Neural cell (in vitro differentiated cells): ENCODE measurements around the gene IFI44. TPM values are rescaled to one million over a fixed set of nuclear protein-coding genes. Genes with fewer than 3 reads are reported as not detected.

Experiments
- H2AFZ ChIP-seq: fragments of 200-600, 300-800 bp; sonication (generic), shearing (Covaris generic); 2 replicates; pipeline ENCODE4 v1.6.0; 2014; ENCODE audit warnings: low read depth, mild to moderate bottlenecking, antibody characterized with exemption, low read length, moderate library complexity
- H3F3A ChIP-seq: fragments of 200-600 bp; shearing (Covaris generic); 2 replicates; pipeline ENCODE4 v1.6.1; 2016; ENCODE audit warnings: mild to moderate bottlenecking, moderate library complexity, mixed read lengths, antibody characterized with exemption, low read length; ENCODE audit not compliant: insufficient read depth, poor library complexity, severe bottlenecking
- H3K27ac ChIP-seq: fragments of 200-600, 300-800 bp; sonication (generic), shearing (Covaris generic); 2 replicates; pipeline ENCODE4 v1.5.1; 2014; ENCODE audit warnings: mild to moderate bottlenecking, low read length, moderate library complexity
- H3K27me3 ChIP-seq: fragments of 300-800, 200-600 bp; sonication (generic), shearing (Covaris generic); 2 replicates; pipeline ENCODE4 v1.6.0; 2014; ENCODE audit warnings: mild to moderate bottlenecking, low read depth, low read length, moderate library complexity; ENCODE audit not compliant: insufficient read depth
- H3K36me3 ChIP-seq: fragments of 300-800, 200-600 bp; sonication (generic), shearing (Covaris generic); 2 replicates; pipeline ENCODE4 v1.5.1; 2014; ENCODE audit warnings: mild to moderate bottlenecking, antibody characterized with exemption, low read length, moderate library complexity; ENCODE audit not compliant: insufficient read depth
- H3K4me2 ChIP-seq: fragments of 300-800, 200-600 bp; sonication (generic), shearing (Covaris generic); 2 replicates; pipeline ENCODE4 v1.6.0; 2014; ENCODE audit warnings: mild to moderate bottlenecking, low read length
- H3K4me3 ChIP-seq: fragments of 300-800, 200-600 bp; sonication (generic), shearing (Covaris generic); 2 replicates; pipeline ENCODE4 v1.5.1; 2014; ENCODE audit warnings: mild to moderate bottlenecking, low read length, moderate library complexity
- H3K79me2 ChIP-seq: fragments of 200-600 bp; shearing (Covaris generic); replicated peaks from 2 replicates; pipeline ENCODE4 v1.6.0; 2014; ENCODE audit warnings: mild to moderate bottlenecking, low read length, moderate library complexity; ENCODE audit not compliant: insufficient read depth
- H3K9ac ChIP-seq: fragments of 300-800, 200-600 bp; sonication (generic), shearing (Covaris generic); 2 replicates; pipeline ENCODE4 v1.6.1; 2016; ENCODE audit warnings: mild to moderate bottlenecking, low read length, mixed read lengths
- H3K9me2 ChIP-seq: fragments of 200-600 bp; shearing (Covaris generic); 2 replicates; pipeline ENCODE4 v1.6.1; 2016; ENCODE audit warnings: mild to moderate bottlenecking, low read length, mixed read lengths; ENCODE audit not compliant: insufficient read depth
- H3K9me3 ChIP-seq: fragments of 200-600, 300-800 bp; sonication (generic), shearing (Covaris generic); 2 replicates; pipeline ENCODE4 v1.6.1; 2016; ENCODE audit warnings: mild to moderate bottlenecking, mixed run types, low read length, moderate library complexity, mixed read lengths
- H4K20me1 ChIP-seq: fragments of 200-600 bp; shearing (Covaris generic); 2 replicates; pipeline ENCODE4 v1.6.1; 2016; ENCODE audit warnings: mild to moderate bottlenecking, mixed run types; ENCODE audit not compliant: insufficient read depth
- CTCF ChIP-seq: fragments of 450-650 bp; IDR thresholded peaks from 2 replicates; pipeline ENCODE4 v1.5.1; 2014; ENCODE audit warnings: antibody characterized with exemption, mild to moderate bottlenecking, moderate library complexity; ENCODE audit not compliant: poor library complexity, severe bottlenecking
- EP300 ChIP-seq: fragments of 450-650 bp; conservative IDR thresholded peaks from 2 replicates; pipeline ENCODE4 v1.6.1; 2014; ENCODE audit warnings: antibody characterized with exemption, mild to moderate bottlenecking, moderate library complexity; ENCODE audit not compliant: poor library complexity, severe bottlenecking
- EZH2 ChIP-seq: fragments of 200-600, 300-800 bp; shearing (Covaris generic), sonication (generic); IDR thresholded peaks from 2 replicates; pipeline ENCODE4 v1.6.1; 2014; ENCODE audit warnings: antibody characterized with exemption, low read length, borderline replicate concordance, mild to moderate bottlenecking; ENCODE audit not compliant: insufficient read depth, poor library complexity, severe bottlenecking
- MXI1 ChIP-seq: fragments of 450-650 bp; conservative IDR thresholded peaks from 2 replicates; pipeline ENCODE4 v1.6.1; 2014; ENCODE audit warnings: antibody characterized with exemption, mild to moderate bottlenecking; ENCODE audit not compliant: poor library complexity, severe bottlenecking
- POLR2AphosphoS5 ChIP-seq: IDR thresholded peaks from 2 replicates; pipeline ENCODE4 v1.6.1; 2012
- RAD21 ChIP-seq: fragments of 450-650 bp; conservative IDR thresholded peaks from 2 replicates; pipeline ENCODE4 v1.6.1; 2014; ENCODE audit warnings: antibody characterized with exemption, mild to moderate bottlenecking, moderate library complexity
- REST ChIP-seq: IDR thresholded peaks from 2 replicates; pipeline ENCODE4 v1.6.1; 2012; ENCODE audit warnings: borderline replicate concordance
- SMC3 ChIP-seq: fragments of 450-650 bp; conservative IDR thresholded peaks from 2 replicates; pipeline ENCODE4 v1.6.1; 2014; ENCODE audit warnings: antibody characterized with exemption, mild to moderate bottlenecking, moderate library complexity; ENCODE audit not compliant: poor library complexity
- polyA plus RNA-seq: library from polyadenylated mRNA; depleted of rRNA; stranded (reverse); fragments of >200 nt; gene quantifications from 2 replicates; pipeline ENCODE4 v1.2.3, GENCODE V29; 2014

IFI44 gene
- polyA plus RNA-seq, 1 donor from 2014 or later: not detected

GRCh38 chr1:78688697-78689096 lies 39.1 kb downstream of the IFI44 start:
- Histone ChIP-seq H3K27me3 (no peaks in the 10 kb centered on the region), H2AFZ (no peak overlapping the region), H3K27ac (no peak overlapping the region), H3K79me2 (no peaks in the 10 kb centered on the region), H4K20me1 (no peaks in the 10 kb centered on the region), H3K9ac (no peak overlapping the region), H3K4me3 (no peak overlapping the region), H3K9me3 (no peaks in the 10 kb centered on the region), H3K4me2 (no peak overlapping the region), H3F3A (no peaks in the 10 kb centered on the region), H3K36me3 (no peaks in the 10 kb centered on the region), H3K9me2 (no peaks in the 10 kb centered on the region)
- TF ChIP-seq CTCF (no peak), RAD21 (peak; percentile 31), MXI1 (no peak), REST (no peak), SMC3 (no peak)

- Histone ChIP-seq H3K36me3 (no peaks in the 10 kb centered on the region), H2AFZ (no peak overlapping the region), H3F3A (no peaks in the 10 kb centered on the region), H3K79me2 (no peaks in the 10 kb centered on the region), H3K4me3 (no peak overlapping the region), H3K9me3 (no peaks in the 10 kb centered on the region), H4K20me1 (no peaks in the 10 kb centered on the region), H3K9ac (no peak overlapping the region), H3K27me3 (no peaks in the 10 kb centered on the region), H3K27ac (no peak overlapping the region), H3K4me2 (no peak overlapping the region), H3K9me2 (no peaks in the 10 kb centered on the region)
- no peak for TF ChIP-seq EP300
- TF ChIP-seq RAD21: no peak
- no peak for TF ChIP-seq EZH2
- TF ChIP-seq SMC3: no peak
- TF ChIP-seq POLR2AphosphoS5: no peak
- no peak for TF ChIP-seq MXI1
These were observed 40.9 kb downstream of the IFI44 start for GRCh38 chr1:78690516-78690915.
